Measurements from ENCODE around the gene POU2F1.

Gene POU2F1

DNA sequence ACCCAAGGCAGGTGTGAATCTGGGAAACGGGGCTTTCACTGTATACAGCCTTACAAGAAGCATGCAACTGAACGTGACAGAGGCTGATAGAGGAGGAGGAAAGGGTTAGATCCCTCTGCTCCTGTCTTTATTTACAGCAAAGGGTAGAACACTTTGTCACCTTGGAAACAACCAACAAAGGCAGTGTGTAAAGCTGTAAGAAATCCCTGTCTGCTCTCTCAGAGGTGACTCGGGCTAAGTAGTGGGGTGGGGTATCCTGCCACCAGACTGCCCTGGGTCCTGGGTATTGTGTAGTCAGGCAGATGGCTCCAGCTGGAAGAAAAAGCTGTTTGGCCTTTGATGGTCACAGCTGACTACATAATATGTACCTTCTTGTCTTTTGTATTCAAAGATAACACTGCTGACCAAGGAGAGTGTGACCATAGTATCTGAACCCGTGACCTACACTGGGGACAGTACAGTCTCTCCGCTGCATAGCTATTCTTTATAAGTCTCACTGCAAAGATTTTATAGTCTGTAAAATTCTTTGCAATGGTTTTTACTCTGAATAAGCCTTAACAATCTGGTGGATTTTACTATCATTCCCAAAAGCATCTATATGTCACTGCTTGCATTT is 22.1 kb upstream of the POU2F1 start (continued):
- TF ChIP-seq, protein P1, sequence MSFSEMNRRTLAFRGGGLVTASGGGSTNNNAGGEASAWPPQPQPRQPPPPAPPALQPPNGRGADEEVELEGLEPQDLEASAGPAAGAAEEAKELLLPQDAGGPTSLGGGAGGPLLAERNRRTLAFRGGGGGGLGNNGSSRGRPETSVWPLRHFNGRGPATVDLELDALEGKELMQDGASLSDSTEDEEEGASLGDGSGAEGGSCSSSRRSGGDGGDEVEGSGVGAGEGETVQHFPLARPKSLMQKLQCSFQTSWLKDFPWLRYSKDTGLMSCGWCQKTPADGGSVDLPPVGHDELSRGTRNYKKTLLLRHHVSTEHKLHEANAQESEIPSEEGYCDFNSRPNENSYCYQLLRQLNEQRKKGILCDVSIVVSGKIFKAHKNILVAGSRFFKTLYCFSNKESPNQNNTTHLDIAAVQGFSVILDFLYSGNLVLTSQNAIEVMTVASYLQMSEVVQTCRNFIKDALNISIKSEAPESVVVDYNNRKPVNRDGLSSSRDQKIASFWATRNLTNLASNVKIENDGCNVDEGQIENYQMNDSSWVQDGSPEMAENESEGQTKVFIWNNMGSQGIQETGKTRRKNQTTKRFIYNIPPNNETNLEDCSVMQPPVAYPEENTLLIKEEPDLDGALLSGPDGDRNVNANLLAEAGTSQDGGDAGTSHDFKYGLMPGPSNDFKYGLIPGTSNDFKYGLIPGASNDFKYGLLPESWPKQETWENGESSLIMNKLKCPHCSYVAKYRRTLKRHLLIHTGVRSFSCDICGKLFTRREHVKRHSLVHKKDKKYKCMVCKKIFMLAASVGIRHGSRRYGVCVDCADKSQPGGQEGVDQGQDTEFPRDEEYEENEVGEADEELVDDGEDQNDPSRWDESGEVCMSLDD (tag by site-specific recombination; IDR thresholded peaks at IDR 0.05), result no peak

DNA sequence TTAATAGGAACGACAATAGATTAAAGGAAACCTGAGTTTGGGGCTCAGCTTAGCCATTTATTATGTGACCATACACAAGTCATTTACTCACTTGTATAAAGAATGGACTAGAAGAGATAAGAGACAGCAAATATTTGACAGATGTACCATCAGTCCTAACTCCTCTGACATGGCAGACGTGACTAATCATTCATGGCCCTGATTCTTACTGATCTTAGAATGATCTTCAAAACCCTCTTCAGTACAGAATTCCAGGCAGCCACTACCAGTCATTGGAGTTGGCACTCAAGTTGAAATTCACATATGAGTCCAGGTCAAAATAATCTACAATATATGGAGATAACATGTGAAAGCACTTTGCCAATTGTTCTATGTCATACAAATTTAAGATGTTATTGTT is 21.0 kb upstream of the POU2F1 start:
- TF ChIP-seq ZNF555 (tag by site-specific recombination; conservative IDR thresholded peaks at IDR 0.05), result no peak
- TF ChIP-seq, protein P2, sequence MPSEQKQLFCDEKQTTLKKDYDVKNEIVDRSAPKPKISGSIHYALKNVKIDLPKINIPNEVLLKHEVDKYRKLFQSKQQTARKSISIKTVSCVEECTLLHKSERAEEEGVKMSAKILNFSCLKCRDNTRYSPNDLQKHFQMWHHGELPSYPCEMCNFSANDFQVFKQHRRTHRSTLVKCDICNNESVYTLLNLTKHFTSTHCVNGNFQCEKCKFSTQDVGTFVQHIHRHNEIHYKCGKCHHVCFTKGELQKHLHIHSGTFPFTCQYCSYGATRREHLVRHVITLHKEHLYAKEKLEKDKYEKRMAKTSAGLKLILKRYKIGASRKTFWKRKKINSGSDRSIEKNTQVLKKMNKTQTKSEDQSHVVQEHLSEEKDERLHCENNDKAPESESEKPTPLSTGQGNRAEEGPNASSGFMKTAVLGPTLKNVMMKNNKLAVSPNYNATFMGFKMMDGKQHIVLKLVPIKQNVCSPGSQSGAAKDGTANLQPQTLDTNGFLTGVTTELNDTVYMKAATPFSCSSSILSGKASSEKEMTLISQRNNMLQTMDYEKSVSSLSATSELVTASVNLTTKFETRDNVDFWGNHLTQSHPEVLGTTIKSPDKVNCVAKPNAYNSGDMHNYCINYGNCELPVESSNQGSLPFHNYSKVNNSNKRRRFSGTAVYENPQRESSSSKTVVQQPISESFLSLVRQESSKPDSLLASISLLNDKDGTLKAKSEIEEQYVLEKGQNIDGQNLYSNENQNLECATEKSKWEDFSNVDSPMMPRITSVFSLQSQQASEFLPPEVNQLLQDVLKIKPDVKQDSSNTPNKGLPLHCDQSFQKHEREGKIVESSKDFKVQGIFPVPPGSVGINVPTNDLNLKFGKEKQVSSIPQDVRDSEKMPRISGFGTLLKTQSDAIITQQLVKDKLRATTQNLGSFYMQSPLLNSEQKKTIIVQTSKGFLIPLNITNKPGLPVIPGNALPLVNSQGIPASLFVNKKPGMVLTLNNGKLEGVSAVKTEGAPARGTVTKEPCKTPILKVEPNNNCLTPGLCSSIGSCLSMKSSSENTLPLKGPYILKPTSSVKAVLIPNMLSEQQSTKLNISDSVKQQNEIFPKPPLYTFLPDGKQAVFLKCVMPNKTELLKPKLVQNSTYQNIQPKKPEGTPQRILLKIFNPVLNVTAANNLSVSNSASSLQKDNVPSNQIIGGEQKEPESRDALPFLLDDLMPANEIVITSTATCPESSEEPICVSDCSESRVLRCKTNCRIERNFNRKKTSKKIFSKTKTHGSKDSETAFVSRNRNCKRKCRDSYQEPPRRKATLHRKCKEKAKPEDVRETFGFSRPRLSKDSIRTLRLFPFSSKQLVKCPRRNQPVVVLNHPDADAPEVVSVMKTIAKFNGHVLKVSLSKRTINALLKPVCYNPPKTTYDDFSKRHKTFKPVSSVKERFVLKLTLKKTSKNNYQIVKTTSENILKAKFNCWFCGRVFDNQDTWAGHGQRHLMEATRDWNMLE (tag by site-specific recombination; conservative IDR thresholded peaks at IDR 0.05; ENCODE audit: low read depth), result no peak
- no peak for TF ChIP-seq ZNF621 (tag by site-specific recombination; IDR thresholded peaks at IDR 0.05)
- TF ChIP-seq, protein P3, sequence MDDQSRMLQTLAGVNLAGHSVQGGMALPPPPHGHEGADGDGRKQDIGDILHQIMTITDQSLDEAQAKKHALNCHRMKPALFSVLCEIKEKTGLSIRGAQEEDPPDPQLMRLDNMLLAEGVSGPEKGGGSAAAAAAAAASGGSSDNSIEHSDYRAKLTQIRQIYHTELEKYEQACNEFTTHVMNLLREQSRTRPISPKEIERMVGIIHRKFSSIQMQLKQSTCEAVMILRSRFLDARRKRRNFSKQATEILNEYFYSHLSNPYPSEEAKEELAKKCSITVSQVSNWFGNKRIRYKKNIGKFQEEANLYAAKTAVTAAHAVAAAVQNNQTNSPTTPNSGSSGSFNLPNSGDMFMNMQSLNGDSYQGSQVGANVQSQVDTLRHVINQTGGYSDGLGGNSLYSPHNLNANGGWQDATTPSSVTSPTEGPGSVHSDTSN (CRISPR knock-in tag; IDR thresholded peaks at IDR 0.05), result no peak
- no peak for TF ChIP-seq ZNF354C (tag by site-specific recombination; IDR thresholded peaks at IDR 0.05; ENCODE audit: borderline replicate concordance, low read depth)
- TF ChIP-seq FEZF1 (tag by site-specific recombination; IDR thresholded peaks at IDR 0.05), result no peak
- TF ChIP-seq, protein P4, sequence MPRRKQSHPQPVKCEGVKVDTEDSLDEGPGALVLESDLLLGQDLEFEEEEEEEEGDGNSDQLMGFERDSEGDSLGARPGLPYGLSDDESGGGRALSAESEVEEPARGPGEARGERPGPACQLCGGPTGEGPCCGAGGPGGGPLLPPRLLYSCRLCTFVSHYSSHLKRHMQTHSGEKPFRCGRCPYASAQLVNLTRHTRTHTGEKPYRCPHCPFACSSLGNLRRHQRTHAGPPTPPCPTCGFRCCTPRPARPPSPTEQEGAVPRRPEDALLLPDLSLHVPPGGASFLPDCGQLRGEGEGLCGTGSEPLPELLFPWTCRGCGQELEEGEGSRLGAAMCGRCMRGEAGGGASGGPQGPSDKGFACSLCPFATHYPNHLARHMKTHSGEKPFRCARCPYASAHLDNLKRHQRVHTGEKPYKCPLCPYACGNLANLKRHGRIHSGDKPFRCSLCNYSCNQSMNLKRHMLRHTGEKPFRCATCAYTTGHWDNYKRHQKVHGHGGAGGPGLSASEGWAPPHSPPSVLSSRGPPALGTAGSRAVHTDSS (tag by site-specific recombination; IDR thresholded peaks at IDR 0.05), result no peak
- TF ChIP-seq ZNF146 (tag by site-specific recombination; IDR thresholded peaks at IDR 0.05), result no peak
- no peak for TF ChIP-seq PRDM1 (tag by site-specific recombination; IDR thresholded peaks at IDR 0.05)
- TF ChIP-seq ZNF501 (tag by site-specific recombination; IDR thresholded peaks at IDR 0.05), result no peak
- no peak for TF ChIP-seq SP7 (tag by site-specific recombination; IDR thresholded peaks at IDR 0.05)
- no peak for TF ChIP-seq ZNF792 (tag by site-specific recombination; IDR thresholded peaks at IDR 0.05)
- TF ChIP-seq, protein P5, sequence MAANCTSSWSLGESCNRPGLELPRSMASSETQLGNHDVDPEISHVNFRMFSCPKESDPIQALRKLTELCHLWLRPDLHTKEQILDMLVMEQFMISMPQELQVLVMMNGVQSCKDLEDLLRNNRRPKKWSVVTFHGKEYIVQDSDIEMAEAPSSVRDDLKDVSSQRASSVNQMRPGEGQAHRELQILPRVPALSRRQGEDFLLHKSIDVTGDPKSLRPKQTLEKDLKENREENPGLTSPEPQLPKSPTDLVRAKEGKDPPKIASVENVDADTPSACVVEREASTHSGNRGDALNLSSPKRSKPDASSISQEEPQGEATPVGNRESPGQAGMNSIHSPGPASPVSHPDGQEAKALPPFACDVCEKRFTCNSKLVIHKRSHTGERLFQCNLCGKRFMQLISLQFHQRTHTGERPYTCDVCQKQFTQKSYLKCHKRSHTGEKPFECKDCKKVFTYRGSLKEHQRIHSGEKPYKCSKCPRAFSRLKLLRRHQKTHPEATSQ (tag by site-specific recombination; IDR thresholded peaks at IDR 0.05), result no peak
- TF ChIP-seq ZNF521 (tag by site-specific recombination; IDR thresholded peaks at IDR 0.05), result no peak
- H3K27ac ChIP-seq (ENCODE audit: extremely low read depth, low read depth, low read length), result no peak overlapping the region
- ChIA-PET POLR2A (interaction anchor here (1.4 kb wide), 1 partner anchor 20 kb away, joined by 12 read pairs; the partner anchor contains the start of gene POU2F1), CTCF (interaction anchor here (1.8 kb wide), 1 partner anchor 20 kb away, joined by 8 read pairs; the partner anchor contains the start of gene POU2F1)
- no peaks in the 10 kb centered on the region for H3K36me3 ChIP-seq (ENCODE audit: control insufficient read depth in 2 of 2, insufficient read depth in 1 of 2, low read length in 2 of 2)
- no peak overlapping the region for H3K4me3 ChIP-seq (ENCODE audit: low read depth, low read length)
- H3K4me1 ChIP-seq (ENCODE audit: control insufficient read depth, insufficient read depth, low read length), result no peaks in the 10 kb centered on the region
- H3K9me3 ChIP-seq (ENCODE audit: control insufficient read depth, insufficient read depth, low read depth, low read length), result no peaks in the 10 kb centered on the region

Measured in HEK293 (cell line).